Measurements from ENCODE around the gene SERPINB6. TPM values are rescaled to one million over a fixed set of nuclear protein-coding genes. Genes with fewer than 3 reads are reported as not detected.

Gene SERPINB6
- total and polyA plus RNA-seq, 9 of the 15 experiments (the other 6 are each of a cell fraction or from before 2014, with no cell fraction given), result 86.6 to 211 (median 143) TPM

DNA sequence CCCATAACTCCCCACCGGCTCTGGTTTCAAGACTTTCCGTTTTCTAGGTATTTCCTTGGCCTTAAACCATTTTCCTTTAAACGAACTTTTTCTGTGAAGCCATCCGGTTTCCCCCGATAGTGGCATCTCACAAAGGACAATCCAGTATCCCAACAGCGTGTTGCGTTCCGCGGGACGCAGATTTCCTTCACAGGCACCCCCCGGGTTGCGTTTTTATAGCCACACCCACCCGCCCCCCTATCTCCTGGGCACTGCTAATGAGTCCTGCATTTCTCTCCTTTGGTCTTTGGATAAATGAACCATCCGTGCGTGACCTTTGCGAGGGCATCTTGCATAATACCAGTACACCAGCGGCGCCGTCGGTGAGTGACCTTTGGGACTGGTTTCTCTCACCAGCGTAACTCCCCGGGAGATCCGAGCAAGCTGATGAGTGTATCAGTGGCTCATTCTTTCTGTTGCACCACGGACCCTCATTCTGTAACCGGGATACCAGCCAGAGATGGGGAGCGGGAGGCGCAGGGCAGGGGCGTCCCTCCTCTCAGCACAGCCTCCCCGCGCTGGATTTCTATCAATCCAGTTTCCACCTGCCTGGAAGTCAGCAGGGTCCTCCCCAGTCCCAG, 27.7 kb upstream of the SERPINB6 start (continued):
- TF ChIP-seq, protein P1, sequence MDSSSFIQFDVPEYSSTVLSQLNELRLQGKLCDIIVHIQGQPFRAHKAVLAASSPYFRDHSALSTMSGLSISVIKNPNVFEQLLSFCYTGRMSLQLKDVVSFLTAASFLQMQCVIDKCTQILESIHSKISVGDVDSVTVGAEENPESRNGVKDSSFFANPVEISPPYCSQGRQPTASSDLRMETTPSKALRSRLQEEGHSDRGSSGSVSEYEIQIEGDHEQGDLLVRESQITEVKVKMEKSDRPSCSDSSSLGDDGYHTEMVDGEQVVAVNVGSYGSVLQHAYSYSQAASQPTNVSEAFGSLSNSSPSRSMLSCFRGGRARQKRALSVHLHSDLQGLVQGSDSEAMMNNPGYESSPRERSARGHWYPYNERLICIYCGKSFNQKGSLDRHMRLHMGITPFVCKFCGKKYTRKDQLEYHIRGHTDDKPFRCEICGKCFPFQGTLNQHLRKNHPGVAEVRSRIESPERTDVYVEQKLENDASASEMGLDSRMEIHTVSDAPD (CRISPR knock-in tag; IDR thresholded peaks at IDR 0.05), result no peak
- TF ChIP-seq, protein P2, sequence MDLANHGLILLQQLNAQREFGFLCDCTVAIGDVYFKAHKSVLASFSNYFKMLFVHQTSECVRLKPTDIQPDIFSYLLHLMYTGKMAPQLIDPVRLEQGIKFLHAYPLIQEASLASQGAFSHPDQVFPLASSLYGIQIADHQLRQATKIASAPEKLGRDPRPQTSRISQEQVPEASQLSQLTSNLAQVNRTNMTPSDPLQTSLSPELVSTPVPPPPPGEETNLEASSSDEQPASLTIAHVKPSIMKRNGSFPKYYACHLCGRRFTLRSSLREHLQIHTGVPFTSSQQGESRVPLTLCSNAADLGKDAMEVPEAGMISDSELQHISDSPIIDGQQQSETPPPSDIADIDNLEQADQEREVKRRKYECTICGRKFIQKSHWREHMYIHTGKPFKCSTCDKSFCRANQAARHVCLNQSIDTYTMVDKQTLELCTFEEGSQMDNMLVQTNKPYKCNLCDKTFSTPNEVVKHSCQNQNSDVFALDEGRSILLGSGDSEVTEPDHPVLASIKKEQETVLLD (IDR thresholded peaks at IDR 0.05), result peak; percentile 68
- no peak for TF ChIP-seq IRF2 (CRISPR knock-in tag; IDR thresholded peaks at IDR 0.05)
- peak; percentile 51 for TF ChIP-seq HNRNPLL (IDR thresholded peaks at IDR 0.05; ENCODE audit: low read depth, low read length, poor library complexity, severe bottlenecking)
- no peak for TF ChIP-seq TRIM28 (IDR thresholded peaks at IDR 0.05)
- TF ChIP-seq, protein P3, sequence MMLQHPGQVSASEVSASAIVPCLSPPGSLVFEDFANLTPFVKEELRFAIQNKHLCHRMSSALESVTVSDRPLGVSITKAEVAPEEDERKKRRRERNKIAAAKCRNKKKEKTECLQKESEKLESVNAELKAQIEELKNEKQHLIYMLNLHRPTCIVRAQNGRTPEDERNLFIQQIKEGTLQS (IDR thresholded peaks at IDR 0.05), result peak; percentile 55
- TF ChIP-seq, protein P3 (CRISPR knock-in tag; conservative IDR thresholded peaks at IDR 0.05), result no peak
- TF ChIP-seq MAFK (IDR thresholded peaks at IDR 0.05; ENCODE audit: low read length), result no peak
- TF ChIP-seq, protein P4, sequence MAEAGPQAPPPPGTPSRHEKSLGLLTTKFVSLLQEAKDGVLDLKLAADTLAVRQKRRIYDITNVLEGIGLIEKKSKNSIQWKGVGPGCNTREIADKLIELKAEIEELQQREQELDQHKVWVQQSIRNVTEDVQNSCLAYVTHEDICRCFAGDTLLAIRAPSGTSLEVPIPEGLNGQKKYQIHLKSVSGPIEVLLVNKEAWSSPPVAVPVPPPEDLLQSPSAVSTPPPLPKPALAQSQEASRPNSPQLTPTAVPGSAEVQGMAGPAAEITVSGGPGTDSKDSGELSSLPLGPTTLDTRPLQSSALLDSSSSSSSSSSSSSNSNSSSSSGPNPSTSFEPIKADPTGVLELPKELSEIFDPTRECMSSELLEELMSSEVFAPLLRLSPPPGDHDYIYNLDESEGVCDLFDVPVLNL (CRISPR knock-in tag; IDR thresholded peaks at IDR 0.05; ENCODE audit: low read depth), result no peak

Data from K562 (cell line).